ENCODE data around the gene CD151.

DNA sequence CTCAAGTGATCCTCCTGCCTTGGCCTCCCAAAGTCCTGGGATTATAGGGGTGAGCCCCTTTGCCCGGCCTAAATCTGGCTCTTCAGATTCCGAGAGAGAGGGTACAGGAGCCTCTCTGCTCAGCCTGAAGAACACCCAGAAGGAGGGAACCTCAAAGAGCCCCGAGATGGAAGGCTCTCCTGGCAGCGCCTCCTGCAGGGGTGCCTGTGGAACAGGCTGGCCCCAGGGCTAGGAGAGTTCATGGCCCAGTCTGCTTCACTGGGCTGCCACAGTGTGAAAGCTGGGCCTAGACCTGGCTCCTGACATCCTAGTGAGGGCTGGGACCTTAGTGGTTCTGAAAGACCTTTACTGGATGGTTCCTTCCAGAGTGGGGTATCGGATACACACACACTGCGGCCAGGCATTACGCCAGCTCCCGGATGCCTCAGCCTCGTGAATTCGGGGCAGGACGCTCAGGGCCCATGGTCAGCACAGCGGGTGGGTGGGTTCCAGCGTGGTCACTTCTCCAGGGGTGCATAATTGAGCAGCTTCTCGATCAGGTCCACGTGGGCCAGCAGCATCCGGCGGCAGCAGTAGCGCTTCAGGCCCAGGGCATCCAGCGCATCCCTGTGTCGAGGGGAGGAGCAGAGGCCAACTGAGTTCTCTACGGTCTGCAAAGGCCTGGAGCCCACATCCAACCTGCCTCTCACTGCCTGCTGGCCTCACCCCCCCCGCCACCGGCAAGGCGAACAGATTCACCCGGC lies 7.3 kb downstream of the CD151 start:
- TF ChIP-seq, protein P1, sequence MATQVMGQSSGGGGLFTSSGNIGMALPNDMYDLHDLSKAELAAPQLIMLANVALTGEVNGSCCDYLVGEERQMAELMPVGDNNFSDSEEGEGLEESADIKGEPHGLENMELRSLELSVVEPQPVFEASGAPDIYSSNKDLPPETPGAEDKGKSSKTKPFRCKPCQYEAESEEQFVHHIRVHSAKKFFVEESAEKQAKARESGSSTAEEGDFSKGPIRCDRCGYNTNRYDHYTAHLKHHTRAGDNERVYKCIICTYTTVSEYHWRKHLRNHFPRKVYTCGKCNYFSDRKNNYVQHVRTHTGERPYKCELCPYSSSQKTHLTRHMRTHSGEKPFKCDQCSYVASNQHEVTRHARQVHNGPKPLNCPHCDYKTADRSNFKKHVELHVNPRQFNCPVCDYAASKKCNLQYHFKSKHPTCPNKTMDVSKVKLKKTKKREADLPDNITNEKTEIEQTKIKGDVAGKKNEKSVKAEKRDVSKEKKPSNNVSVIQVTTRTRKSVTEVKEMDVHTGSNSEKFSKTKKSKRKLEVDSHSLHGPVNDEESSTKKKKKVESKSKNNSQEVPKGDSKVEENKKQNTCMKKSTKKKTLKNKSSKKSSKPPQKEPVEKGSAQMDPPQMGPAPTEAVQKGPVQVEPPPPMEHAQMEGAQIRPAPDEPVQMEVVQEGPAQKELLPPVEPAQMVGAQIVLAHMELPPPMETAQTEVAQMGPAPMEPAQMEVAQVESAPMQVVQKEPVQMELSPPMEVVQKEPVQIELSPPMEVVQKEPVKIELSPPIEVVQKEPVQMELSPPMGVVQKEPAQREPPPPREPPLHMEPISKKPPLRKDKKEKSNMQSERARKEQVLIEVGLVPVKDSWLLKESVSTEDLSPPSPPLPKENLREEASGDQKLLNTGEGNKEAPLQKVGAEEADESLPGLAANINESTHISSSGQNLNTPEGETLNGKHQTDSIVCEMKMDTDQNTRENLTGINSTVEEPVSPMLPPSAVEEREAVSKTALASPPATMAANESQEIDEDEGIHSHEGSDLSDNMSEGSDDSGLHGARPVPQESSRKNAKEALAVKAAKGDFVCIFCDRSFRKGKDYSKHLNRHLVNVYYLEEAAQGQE (IDR thresholded peaks at IDR 0.05; ENCODE audit: insufficient read depth in 1 of 2, low read depth in 2 of 2, low read length in 2 of 2) = no peak
- TF ChIP-seq TAF1 (IDR thresholded peaks at IDR 0.05; ENCODE audit: borderline replicate concordance, insufficient read depth, low read length) (no peak), FOXP2 (optimal IDR thresholded peaks at IDR 0.05; ENCODE audit: borderline replicate concordance, extremely low read depth, extremely low read length, insufficient read depth) (no peak), POLR2AphosphoS5 (IDR thresholded peaks at IDR 0.05; ENCODE audit: low read depth, low read length) (0 out of 2 replicates have a peak, but pooled peaks have one; percentile 29)

All from PFSK-1 (cell line).